ENCODE results near the gene PYURF. TPM values are rescaled to one million over a fixed set of nuclear protein-coding genes. Genes with fewer than 3 reads are reported as not detected.

PYURF gene
- total RNA-seq, 1 donor from 2014 or later = 22.7 TPM

DNA sequence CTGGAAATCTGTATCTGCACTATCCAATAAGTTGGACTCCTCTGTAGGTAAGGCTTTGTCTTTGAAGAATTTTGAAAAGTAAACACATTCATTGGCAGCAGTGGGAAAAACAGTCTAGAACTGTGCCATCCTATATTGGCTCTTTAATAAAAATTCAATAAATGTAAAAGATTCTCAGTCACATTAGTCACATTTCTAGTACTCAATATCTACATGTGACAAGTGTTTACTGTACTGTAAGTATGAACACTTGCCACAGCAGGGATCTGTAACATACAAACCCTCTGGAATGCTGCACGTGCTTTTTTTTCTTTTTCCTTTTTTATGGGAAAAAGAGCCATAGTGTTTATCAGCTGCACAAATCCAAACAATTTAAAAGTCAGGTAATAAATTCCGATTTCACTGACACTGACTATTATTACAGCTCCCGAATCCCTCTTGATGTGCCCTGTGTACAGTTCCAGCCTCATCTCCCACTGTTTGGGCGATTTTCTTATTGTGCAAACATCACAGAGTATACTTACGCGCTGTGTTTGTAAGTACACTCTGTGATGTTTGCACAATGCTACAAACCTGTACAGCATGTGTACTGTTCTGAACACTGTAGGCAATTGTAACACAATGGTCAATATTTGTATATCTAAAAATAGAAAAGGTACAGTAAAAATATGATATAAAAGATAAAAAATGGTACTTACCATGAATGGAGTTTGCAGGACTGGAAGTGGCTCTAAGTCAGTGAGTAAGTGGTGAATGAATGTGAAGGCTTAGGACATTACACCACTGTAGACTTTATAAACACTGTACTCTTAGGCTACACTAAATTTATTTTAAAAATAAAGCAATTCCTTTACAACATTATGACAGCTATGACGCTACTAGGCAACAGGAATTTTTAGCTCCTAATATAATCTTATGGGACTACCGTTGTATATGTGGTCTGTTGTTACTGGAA, 8.7 kb downstream of the PYURF start:
- TF ChIP-seq, protein P1, sequence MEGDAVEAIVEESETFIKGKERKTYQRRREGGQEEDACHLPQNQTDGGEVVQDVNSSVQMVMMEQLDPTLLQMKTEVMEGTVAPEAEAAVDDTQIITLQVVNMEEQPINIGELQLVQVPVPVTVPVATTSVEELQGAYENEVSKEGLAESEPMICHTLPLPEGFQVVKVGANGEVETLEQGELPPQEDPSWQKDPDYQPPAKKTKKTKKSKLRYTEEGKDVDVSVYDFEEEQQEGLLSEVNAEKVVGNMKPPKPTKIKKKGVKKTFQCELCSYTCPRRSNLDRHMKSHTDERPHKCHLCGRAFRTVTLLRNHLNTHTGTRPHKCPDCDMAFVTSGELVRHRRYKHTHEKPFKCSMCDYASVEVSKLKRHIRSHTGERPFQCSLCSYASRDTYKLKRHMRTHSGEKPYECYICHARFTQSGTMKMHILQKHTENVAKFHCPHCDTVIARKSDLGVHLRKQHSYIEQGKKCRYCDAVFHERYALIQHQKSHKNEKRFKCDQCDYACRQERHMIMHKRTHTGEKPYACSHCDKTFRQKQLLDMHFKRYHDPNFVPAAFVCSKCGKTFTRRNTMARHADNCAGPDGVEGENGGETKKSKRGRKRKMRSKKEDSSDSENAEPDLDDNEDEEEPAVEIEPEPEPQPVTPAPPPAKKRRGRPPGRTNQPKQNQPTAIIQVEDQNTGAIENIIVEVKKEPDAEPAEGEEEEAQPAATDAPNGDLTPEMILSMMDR (IDR thresholded peaks at IDR 0.05; ENCODE audit: partially characterized antibody, unreplicated experiment) = no peak
- Mint-ChIP-seq H3K36me3 (ENCODE audit: unreplicated experiment) (no peaks in the 10 kb centered on the region), H3K9me3 (ENCODE audit: unreplicated experiment) (no peaks in the 10 kb centered on the region), H3K4me1 (ENCODE audit: low read depth, unreplicated experiment) (no peaks in the 10 kb centered on the region), H3K4me3 (ENCODE audit: unreplicated experiment) (no peak overlapping the region), H3K27me3 (ENCODE audit: unreplicated experiment) (peaks cover 1% of the 10 kb centered on the region), H3K27ac (ENCODE audit: unreplicated experiment) (no peak overlapping the region)
- DNase-seq = no peak

DNA sequence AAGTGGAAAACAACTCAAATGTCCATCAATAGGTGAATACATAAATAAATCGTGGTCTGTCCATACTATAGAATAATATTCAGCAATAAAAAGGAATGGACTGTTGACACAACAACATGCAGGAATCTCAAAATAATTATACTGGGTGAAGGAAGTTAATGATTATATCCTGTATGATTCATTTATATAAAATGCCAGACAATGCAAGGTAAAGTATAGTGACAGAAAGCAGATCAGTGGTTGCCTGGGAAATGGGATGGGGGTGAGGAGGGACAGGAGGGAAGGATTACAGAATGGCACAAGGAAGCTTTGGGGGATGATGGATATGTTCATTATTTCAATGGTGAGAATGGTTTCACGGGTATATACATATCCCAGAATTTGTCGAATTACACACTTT, 12.3 kb downstream of the PYURF start:
- Mint-ChIP-seq H3K27me3 (ENCODE audit: unreplicated experiment) (peaks cover 1% of the 10 kb centered on the region), H3K27ac (ENCODE audit: unreplicated experiment) (no peak overlapping the region), H3K4me1 (ENCODE audit: low read depth, unreplicated experiment) (no peaks in the 10 kb centered on the region), H3K36me3 (ENCODE audit: unreplicated experiment) (no peaks in the 10 kb centered on the region), H3K9me3 (ENCODE audit: unreplicated experiment) (no peaks in the 10 kb centered on the region), H3K4me3 (ENCODE audit: unreplicated experiment) (no peak overlapping the region)
- DNase-seq = no peak
- TF ChIP-seq, protein P1 (IDR thresholded peaks at IDR 0.05; ENCODE audit: partially characterized antibody, unreplicated experiment) = no peak

DNA sequence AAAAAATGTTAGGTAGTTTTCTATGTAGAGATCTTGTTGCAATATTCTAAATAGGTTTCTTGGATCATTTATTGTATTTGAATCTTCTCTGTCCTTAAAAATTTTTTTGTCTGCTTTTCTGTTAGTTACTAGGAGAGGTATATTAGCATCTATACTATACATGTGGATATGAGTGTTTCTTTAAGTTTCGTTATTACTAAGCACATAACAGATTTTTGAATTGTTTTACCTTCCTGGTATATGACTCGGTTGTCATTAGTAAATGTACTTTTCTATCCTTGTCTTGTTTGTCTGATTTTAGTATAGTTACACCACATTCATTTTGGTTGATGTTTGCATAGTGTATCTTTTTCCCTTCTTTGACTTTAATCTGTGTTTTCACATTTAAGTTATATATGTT, 20.2 kb downstream of the PYURF start:
- no peak overlapping the region for H3K27ac Mint-ChIP-seq (ENCODE audit: unreplicated experiment)
- H3K9me3 Mint-ChIP-seq (ENCODE audit: unreplicated experiment) = no peaks in the 10 kb centered on the region
- H3K36me3 Mint-ChIP-seq (ENCODE audit: unreplicated experiment) = no peaks in the 10 kb centered on the region
- TF ChIP-seq, protein P1 (IDR thresholded peaks at IDR 0.05; ENCODE audit: partially characterized antibody, unreplicated experiment) = no peak
- H3K4me3 Mint-ChIP-seq (ENCODE audit: unreplicated experiment) = no peak overlapping the region
- no peak for DNase-seq
- no peaks in the 10 kb centered on the region for H3K4me1 Mint-ChIP-seq (ENCODE audit: low read depth, unreplicated experiment)
- peaks cover 3% of the 10 kb centered on the region for H3K27me3 Mint-ChIP-seq (ENCODE audit: unreplicated experiment)

DNA sequence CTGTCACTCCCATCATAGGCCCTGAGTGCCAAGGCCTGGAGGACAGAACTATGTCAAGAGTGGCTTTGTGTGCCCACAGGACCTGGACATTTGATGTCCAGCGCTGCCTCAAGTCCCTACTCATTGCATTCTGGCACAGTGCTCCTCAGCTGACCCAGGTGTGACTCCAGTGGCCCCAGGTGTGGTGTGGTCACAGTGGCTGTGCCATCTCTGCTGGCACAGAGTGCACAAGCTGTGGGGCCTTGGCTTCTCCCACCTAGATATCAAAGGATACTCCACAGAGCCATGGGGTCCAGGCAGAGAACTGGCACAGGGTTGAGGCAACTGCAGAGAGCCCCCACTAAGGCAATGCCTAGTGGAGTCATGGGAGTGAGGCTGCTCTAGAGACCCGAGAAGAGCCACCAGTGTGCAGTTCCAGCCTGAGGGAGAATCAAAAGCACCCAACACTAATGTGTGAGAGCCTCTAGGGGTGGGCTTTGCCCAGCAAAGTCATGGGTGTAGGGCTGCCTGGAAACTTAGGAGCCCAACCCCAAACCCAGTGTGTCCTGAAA, 25.6 kb downstream of the PYURF start:
- DNase-seq = no peak
- Mint-ChIP-seq H3K27me3 (ENCODE audit: unreplicated experiment) (no peaks in the 10 kb centered on the region), H3K9me3 (ENCODE audit: unreplicated experiment) (no peaks in the 10 kb centered on the region), H3K36me3 (ENCODE audit: unreplicated experiment) (no peaks in the 10 kb centered on the region), H3K4me3 (ENCODE audit: unreplicated experiment) (no peak overlapping the region), H3K4me1 (ENCODE audit: low read depth, unreplicated experiment) (no peaks in the 10 kb centered on the region), H3K27ac (ENCODE audit: unreplicated experiment) (no peak overlapping the region)
- TF ChIP-seq, protein P1 (IDR thresholded peaks at IDR 0.05; ENCODE audit: partially characterized antibody, unreplicated experiment) = no peak
